Activated T-helper 17 cell treated with anti-CD3 and anti-CD28 coated beads, Interleukin-2, amount 50 U/mL, for 72 hours (primary cell): ENCODE results near the gene C5orf15. TPM values are rescaled to one million over a fixed set of nuclear protein-coding genes. Genes with fewer than 3 reads are reported as not detected.

Experiments used
- ATAC-seq: fragments of 150-1000 bp; cut with Tn5 transposase; replicated peaks from 2 replicates; pipeline ENCODE4 v1.10.0; 2021; ENCODE audit warnings: mild to moderate bottlenecking, moderate library complexity
- H3K27ac Mint-ChIP-seq: one replicate; pipeline ENCODE4 v1.8.0; 2022; ENCODE audit warnings: mixed read lengths
- H3K27me3 Mint-ChIP-seq: one replicate; pipeline ENCODE4 v1.8.0; 2022; ENCODE audit warnings: mixed read lengths
- H3K36me3 Mint-ChIP-seq: one replicate; pipeline ENCODE4 v1.8.0; 2022; ENCODE audit warnings: low read depth, mild to moderate bottlenecking, mixed read lengths
- H3K4me1 Mint-ChIP-seq: one replicate; pipeline ENCODE4 v1.8.0; 2022; ENCODE audit warnings: mixed read lengths
- H3K4me3 Mint-ChIP-seq: one replicate; pipeline ENCODE4 v1.8.0; 2022; ENCODE audit warnings: mild to moderate bottlenecking, mixed read lengths
- H3K9me3 Mint-ChIP-seq: one replicate; pipeline ENCODE4 v1.8.0; 2022; ENCODE audit warnings: mixed read lengths
- total RNA-seq, 2 donors: library from RNA; stranded (reverse); gene quantifications; one replicate each; pipeline ENCODE4 v1.2.3, GENCODE V29; 2022

The C5orf15 gene
- total RNA-seq, 2 donors from 2014 or later, result 17.9 to 36.8 TPM

GRCh38 chr5:133919148-133920136, 49.0 kb downstream of the C5orf15 start:
- peak; percentile 78 for ATAC-seq
- peak overlapping the region; percentile 69 for H3K27ac Mint-ChIP-seq

GRCh38 chr5:133918731-133919130, 49.7 kb downstream of the C5orf15 start:
- ATAC-seq, result no peak
- Mint-ChIP-seq H3K4me3 (no peak overlapping the region), H3K9me3 (no peaks in the 10 kb centered on the region), H3K27ac (peak overlapping the region; percentile 69), H3K36me3 (no peaks in the 10 kb centered on the region), H3K4me1 (peaks cover 12% of the 10 kb centered on the region), H3K27me3 (no peaks in the 10 kb centered on the region)

More at GRCh38 chr5:133919148-133920136, 49.0 kb downstream of the C5orf15 start:
- peaks cover 12% of the 10 kb centered on the region for H3K4me1 Mint-ChIP-seq
- no peaks in the 10 kb centered on the region for H3K9me3 Mint-ChIP-seq
- H3K4me3 Mint-ChIP-seq, result peak overlapping the region; percentile 42
- H3K27me3 Mint-ChIP-seq, result no peaks in the 10 kb centered on the region
- no peaks in the 10 kb centered on the region for H3K36me3 Mint-ChIP-seq

- H3K36me3 Mint-ChIP-seq, result no peaks in the 10 kb centered on the region
- no peaks in the 10 kb centered on the region for H3K9me3 Mint-ChIP-seq
- no peak overlapping the region for H3K4me3 Mint-ChIP-seq
- H3K27me3 Mint-ChIP-seq, result no peaks in the 10 kb centered on the region
- peaks cover 12% of the 10 kb centered on the region for H3K4me1 Mint-ChIP-seq
- peak overlapping the region; percentile 69 for H3K27ac Mint-ChIP-seq
- no peak for ATAC-seq
These were observed 50.1 kb downstream of the C5orf15 start for GRCh38 chr5:133918316-133918715.

GRCh38 chr5:133917785-133918184, 50.6 kb downstream of the C5orf15 start:
- H3K4me1 Mint-ChIP-seq, result peaks cover 12% of the 10 kb centered on the region
- no peak overlapping the region for H3K4me3 Mint-ChIP-seq
- H3K9me3 Mint-ChIP-seq, result no peaks in the 10 kb centered on the region
- ATAC-seq, result no peak
- H3K36me3 Mint-ChIP-seq, result no peaks in the 10 kb centered on the region
- H3K27ac Mint-ChIP-seq, result no peak overlapping the region
- H3K27me3 Mint-ChIP-seq, result no peaks in the 10 kb centered on the region

GRCh38 chr5:133916914-133917313, 51.5 kb downstream of the C5orf15 start:
- no peaks in the 10 kb centered on the region for H3K27me3 Mint-ChIP-seq
- H3K4me3 Mint-ChIP-seq, result no peak overlapping the region
- no peak for ATAC-seq
- H3K9me3 Mint-ChIP-seq, result no peaks in the 10 kb centered on the region
- no peak overlapping the region for H3K27ac Mint-ChIP-seq
- H3K4me1 Mint-ChIP-seq, result peaks cover 12% of the 10 kb centered on the region
- H3K36me3 Mint-ChIP-seq, result no peaks in the 10 kb centered on the region

- no peak overlapping the region for H3K4me3 Mint-ChIP-seq
- no peaks in the 10 kb centered on the region for H3K9me3 Mint-ChIP-seq
- no peaks in the 10 kb centered on the region for H3K27me3 Mint-ChIP-seq
- H3K4me1 Mint-ChIP-seq, result peaks cover 12% of the 10 kb centered on the region
- H3K36me3 Mint-ChIP-seq, result no peaks in the 10 kb centered on the region
- H3K27ac Mint-ChIP-seq, result no peak overlapping the region
- no peak for ATAC-seq
These were observed 51.9 kb downstream of the C5orf15 start for GRCh38 chr5:133916479-133916878.

GRCh38 chr5:133914434-133914833, 54.0 kb downstream of the C5orf15 start:
- H3K4me3 Mint-ChIP-seq, result no peak overlapping the region

GRCh38 chr5:133913413-133914155, 54.8 kb downstream of the C5orf15 start:
- Mint-ChIP-seq H3K36me3 (no peaks in the 10 kb centered on the region), H3K4me1 (no peaks in the 10 kb centered on the region), H3K9me3 (no peaks in the 10 kb centered on the region), H3K4me3 (no peak overlapping the region), H3K27ac (no peak overlapping the region), H3K27me3 (no peaks in the 10 kb centered on the region)
- no peak for ATAC-seq

More at GRCh38 chr5:133914434-133914833, 54.0 kb downstream of the C5orf15 start:
- peaks cover under 1% of the 10 kb centered on the region for H3K4me1 Mint-ChIP-seq
- no peaks in the 10 kb centered on the region for H3K9me3 Mint-ChIP-seq
- no peak for ATAC-seq
- H3K27me3 Mint-ChIP-seq, result no peaks in the 10 kb centered on the region
- H3K27ac Mint-ChIP-seq, result no peak overlapping the region
- H3K36me3 Mint-ChIP-seq, result no peaks in the 10 kb centered on the region

- no peak overlapping the region for H3K4me3 Mint-ChIP-seq
These were observed 55.5 kb downstream of the C5orf15 start for GRCh38 chr5:133912951-133913350.

GRCh38 chr5:133910571-133910970, 57.9 kb downstream of the C5orf15 start:
- Mint-ChIP-seq H3K27ac (no peak overlapping the region), H3K36me3 (no peaks in the 10 kb centered on the region), H3K9me3 (no peaks in the 10 kb centered on the region), H3K4me1 (no peaks in the 10 kb centered on the region), H3K27me3 (no peaks in the 10 kb centered on the region), H3K4me3 (no peak overlapping the region)
- no peak for ATAC-seq

More at GRCh38 chr5:133912951-133913350, 55.5 kb downstream of the C5orf15 start:
- no peaks in the 10 kb centered on the region for H3K4me1 Mint-ChIP-seq
- H3K9me3 Mint-ChIP-seq, result no peaks in the 10 kb centered on the region
- no peak overlapping the region for H3K27ac Mint-ChIP-seq
- no peaks in the 10 kb centered on the region for H3K36me3 Mint-ChIP-seq
- no peak for ATAC-seq
- H3K27me3 Mint-ChIP-seq, result no peaks in the 10 kb centered on the region

- H3K4me1 Mint-ChIP-seq, result no peaks in the 10 kb centered on the region
- ATAC-seq, result no peak
- no peak overlapping the region for H3K27ac Mint-ChIP-seq
- no peak overlapping the region for H3K4me3 Mint-ChIP-seq
- H3K27me3 Mint-ChIP-seq, result no peaks in the 10 kb centered on the region
- H3K36me3 Mint-ChIP-seq, result no peaks in the 10 kb centered on the region
- no peaks in the 10 kb centered on the region for H3K9me3 Mint-ChIP-seq
These were observed 58.8 kb downstream of the C5orf15 start for GRCh38 chr5:133909603-133910002.

GRCh38 chr5:133907075-133907474, 61.4 kb downstream of the C5orf15 start:
- H3K36me3 Mint-ChIP-seq, result no peaks in the 10 kb centered on the region
- no peak for ATAC-seq
- H3K27ac Mint-ChIP-seq, result no peak overlapping the region
- H3K4me3 Mint-ChIP-seq, result no peak overlapping the region
- H3K4me1 Mint-ChIP-seq, result no peaks in the 10 kb centered on the region
- no peaks in the 10 kb centered on the region for H3K9me3 Mint-ChIP-seq
- no peaks in the 10 kb centered on the region for H3K27me3 Mint-ChIP-seq

GRCh38 chr5:133906303-133906702, 62.1 kb downstream of the C5orf15 start:
- ATAC-seq, result peak; percentile 38
- Mint-ChIP-seq H3K27ac (peak overlapping the region; percentile 19), H3K9me3 (no peaks in the 10 kb centered on the region), H3K4me1 (no peaks in the 10 kb centered on the region), H3K27me3 (no peaks in the 10 kb centered on the region), H3K36me3 (no peaks in the 10 kb centered on the region), H3K4me3 (no peak overlapping the region)
